IMR-90 (cell line): ENCODE results near the gene ADRA2B. TPM values are rescaled to one million over a fixed set of nuclear protein-coding genes. Genes with fewer than 3 reads are reported as not detected.

Experiments used
- ATAC-seq: fragments of 200-7000 bp; cut with Tn5 transposase; 2 replicates; pipeline ENCODE4 v1.9.1; 2020; ENCODE audit warnings: low read depth, mild to moderate bottlenecking, moderate library complexity
- BruUV-seq: library from RNA; stranded (reverse); fragments of 400-500 nt; replicated peaks from 2 replicates; lab custom pipeline; 2021; lab: Mats Ljungman, UMichigan
- CTCF ChIA-PET: fragments of 300-600 bp; formaldehyde crosslinking; extraction: SDS; loops from one replicate; lab custom pipeline; 2021; ENCODE audit warnings: antibody characterized with exemption; lab: Yijun Ruan, JAX
- POLR2A ChIA-PET: fragments of 300-600 bp; sonication (Branson Sonifier 250); formaldehyde crosslinking; loops from one replicate; lab custom pipeline; 2022; ENCODE audit warnings: antibody characterized with exemption; ENCODE audit not compliant: unreplicated experiment; lab: Charles Lee
- DNase-seq: peaks from one replicate; pipeline ENCODE4 v3.0.0; 2013
- H2AFZ ChIP-seq: replicated peaks from 2 replicates; pipeline ENCODE3; 2013; ENCODE audit warnings: low read length, mild to moderate bottlenecking; ENCODE audit not compliant: poor library complexity
- H2AK5ac ChIP-seq: 2 replicates; pipeline ENCODE4 v1.6.1; 2013; ENCODE audit warnings: low read depth, low read length, inconsistent platforms
- H2AK9ac ChIP-seq: replicated peaks from 2 replicates; pipeline ENCODE3; 2013; ENCODE audit warnings: mild to moderate bottlenecking, low read depth, low read length, moderate library complexity; ENCODE audit not compliant: poor library complexity
- H2BK120ac ChIP-seq: 2 replicates; pipeline ENCODE4 v1.6.1; 2013; ENCODE audit warnings: low read depth, low read length, inconsistent platforms
- H2BK15ac ChIP-seq: 3 replicates; pipeline ENCODE4 v1.6.1; 2013; ENCODE audit warnings: low read depth, low read length, inconsistent platforms
- H2BK20ac ChIP-seq: 2 replicates; pipeline ENCODE4 v1.6.1; 2013; ENCODE audit warnings: low read depth, mild to moderate bottlenecking, inconsistent platforms, low read length, moderate library complexity
- H2BK5ac ChIP-seq: 2 replicates; pipeline ENCODE4 v1.6.1; 2013; ENCODE audit warnings: mild to moderate bottlenecking, low read depth, low read length, inconsistent platforms; ENCODE audit not compliant: poor library complexity, severe bottlenecking
- H3K14ac ChIP-seq: replicated peaks from 2 replicates; pipeline ENCODE4 v1.6.1; 2013; ENCODE audit warnings: low read depth, low read length, inconsistent platforms
- H3K18ac ChIP-seq: 2 replicates; pipeline ENCODE4 v1.6.1; 2013; ENCODE audit warnings: low read depth, low read length, control low read depth
- H3K23ac ChIP-seq: 2 replicates; pipeline ENCODE4 v1.6.1; 2013; ENCODE audit warnings: low read depth, low read length, inconsistent platforms
- H3K27ac ChIP-seq: 2 replicates; pipeline ENCODE4 v1.5.1; 2013; ENCODE audit warnings: mild to moderate bottlenecking, control low read depth, low read length; ENCODE audit not compliant: insufficient read depth
- H3K27me3 ChIP-seq: 2 replicates; pipeline ENCODE4 v1.6.1; 2013; ENCODE audit warnings: low read length; ENCODE audit not compliant: control insufficient read depth, insufficient read depth
- H3K36me3 ChIP-seq: 2 replicates; pipeline ENCODE4 v1.6.1; 2013; ENCODE audit warnings: low read length, mixed read lengths; ENCODE audit not compliant: control insufficient read depth, insufficient read depth
- H3K4ac ChIP-seq: 2 replicates; pipeline ENCODE4 v1.6.1; 2013; ENCODE audit warnings: low read depth, low read length, inconsistent platforms
- H3K4me1 ChIP-seq: 2 replicates; pipeline ENCODE4 v1.6.1; 2013; ENCODE audit warnings: low read length, mixed read lengths; ENCODE audit not compliant: control insufficient read depth, insufficient read depth
- H3K4me2 ChIP-seq: 2 replicates; pipeline ENCODE4 v1.6.1; 2013; ENCODE audit warnings: low read depth, mild to moderate bottlenecking, control low read depth, low read length, moderate library complexity
- H3K4me3 ChIP-seq: 2 replicates; pipeline ENCODE4 v1.5.1; 2013; ENCODE audit warnings: low read depth, mild to moderate bottlenecking, control low read depth, low read length, moderate library complexity; ENCODE audit not compliant: insufficient read depth
- H3K56ac ChIP-seq: 2 replicates; pipeline ENCODE4 v1.6.1; 2013; ENCODE audit warnings: low read length, inconsistent platforms; ENCODE audit not compliant: insufficient read depth; ENCODE audit errors: extremely low read depth
- H3K79me1 ChIP-seq, 2 experiments: 2 replicates each; pipeline ENCODE4 v1.6.1; 2013; ENCODE audit warnings: low read length in 2 of 2, inconsistent platforms in 1 of 2, low read depth in 1 of 2
- H3K9ac ChIP-seq: 2 replicates; pipeline ENCODE4 v1.6.1; 2013; ENCODE audit warnings: low read depth, low read length, control low read depth
- H3K9me1 ChIP-seq: 2 replicates; pipeline ENCODE4 v1.6.1; 2013; ENCODE audit warnings: low read length, inconsistent platforms; ENCODE audit not compliant: insufficient read depth
- H3K9me3 ChIP-seq: 2 replicates; pipeline ENCODE4 v1.6.1; 2013; ENCODE audit warnings: low read length; ENCODE audit not compliant: control insufficient read depth, insufficient read depth
- H4K20me1 ChIP-seq: 2 replicates; pipeline ENCODE4 v1.6.1; 2013; ENCODE audit warnings: low read length, inconsistent platforms; ENCODE audit not compliant: insufficient read depth
- H4K5ac ChIP-seq: 2 replicates; pipeline ENCODE4 v1.6.1; 2013; ENCODE audit warnings: mild to moderate bottlenecking, low read depth, low read length, control low read depth
- H4K8ac ChIP-seq, 2 experiments: 2 replicates each; pipeline ENCODE4 v1.6.1; 2013; ENCODE audit warnings: low read depth in 2 of 2, low read length in 2 of 2, control low read depth in 1 of 2, inconsistent platforms in 1 of 2
- H4K91ac ChIP-seq: 2 replicates; pipeline ENCODE4 v1.6.1; 2013; ENCODE audit warnings: low read depth, low read length, inconsistent platforms; ENCODE audit not compliant: insufficient read depth
- ELK1 ChIP-seq: fragments of 150-350 bp; IDR thresholded peaks from 2 replicates; pipeline ENCODE4 v1.6.1; 2016; ENCODE audit warnings: low read depth, mild to moderate bottlenecking, low read length, moderate library complexity, borderline replicate concordance
- MAFK ChIP-seq: IDR thresholded peaks from 2 replicates; pipeline ENCODE4 v1.6.1; 2012; ENCODE audit warnings: low read depth, low read length, improper control_type of control experiment
- MAZ ChIP-seq: IDR thresholded peaks from 2 replicates; pipeline ENCODE4 v1.6.1; 2012; ENCODE audit warnings: low read depth, mild to moderate bottlenecking, low read length, improper control_type of control experiment, moderate library complexity, borderline replicate concordance
- MXI1 ChIP-seq: IDR thresholded peaks from 2 replicates; pipeline ENCODE4 v1.6.1; 2012; ENCODE audit warnings: low read depth, mild to moderate bottlenecking, low read length, moderate library complexity, borderline replicate concordance
- NFE2L2 ChIP-seq: fragments of 150-350 bp; IDR thresholded peaks from 2 replicates; pipeline ENCODE4 v1.6.1; 2016; ENCODE audit warnings: low read depth, mild to moderate bottlenecking, low read length
- POLR2A ChIP-seq: IDR thresholded peaks from 2 replicates; pipeline ENCODE4 v1.6.1; 2012; ENCODE audit warnings: mild to moderate bottlenecking, low read depth, low read length
- RFX5 ChIP-seq: IDR thresholded peaks from 2 replicates; pipeline ENCODE4 v1.8.0; 2012; ENCODE audit warnings: low read depth, mild to moderate bottlenecking, low read length, moderate library complexity
- USF2 ChIP-seq: fragments of 150-350 bp; IDR thresholded peaks from 2 replicates; pipeline ENCODE4 v1.6.1; 2017; ENCODE audit warnings: mild to moderate bottlenecking, antibody characterized with exemption, low read length, low read depth
- WGBS, 2 experiments: methylation state at CpG; one replicate each; pipeline versions ENCODE4 v1.1.5 to v1.1.7; 2013; ENCODE audit warnings: missing lambda C conversion rate in 2 of 2; ENCODE audit not compliant: insufficient read length in 1 of 2; ENCODE audit errors: extremely low coverage in 2 of 2; 5-methylcytosine and 5-hydroxymethylcytosine counted together
- dilution Hi-C: fragments of 300-500 bp; cut with HindIII; formaldehyde crosslinking; loops from one replicate; pipeline ENCODE4 v1.14.3; 2018; ENCODE audit warnings: low sequenced_read_pairs; ENCODE audit not compliant: unreplicated experiment
- in situ Hi-C: fragments of 300-500 bp; cut with MboI; formaldehyde crosslinking; loops from 3 replicates; pipeline ENCODE4 v1.14.3; 2019; ENCODE audit warnings: low sequenced_read_pairs, inconsistent platforms, mixed read lengths
- intact Hi-C: fragments of 100-400 bp; cut with micrococcal nuclease; formaldehyde crosslinking; loops from 2 replicates; pipeline ENCODE4 v1.10.0; 2022
- polyA plus RNA-seq, 3 experiments: library from polyadenylated mRNA; depleted of rRNA; stranded (reverse); fragments of >200 nt; gene quantifications; 2 replicates each; pipeline ENCODE4 v1.2.3, GENCODE V29; 2012; ENCODE audit warnings: low replicate concordance in 1 of 3
- total RNA-seq: library from RNA; depleted of rRNA; stranded (reverse); fragments of >200 nt; gene quantifications from 2 replicates; pipeline ENCODE4 v1.2.3, GENCODE V29; 2012

Gene ADRA2B
- total and polyA plus RNA-seq, 2 of the 4 experiments (the other 2 are of a cell fraction), result not detected

- H2BK20ac ChIP-seq, result no peak overlapping the region
- H3K27ac ChIP-seq, result no peak overlapping the region
- H3K14ac ChIP-seq, result no peak overlapping the region
- TF ChIP-seq ELK1 (no peak), MAFK (no peak), MAZ (no peak), MXI1 (no peak), NFE2L2 (no peak), RFX5 (no peak), USF2 (no peak), POLR2A (no peak)
- H4K91ac ChIP-seq, result no peak overlapping the region
- no peaks in the 10 kb centered on the region for H3K9me1 ChIP-seq
- ChIA-PET POLR2A (no interaction called here), CTCF (no interaction called here)
- H2AK5ac ChIP-seq, result no peak overlapping the region
- no TSS peak for BruUV-seq
- no peaks in the 10 kb centered on the region for H4K20me1 ChIP-seq
- H3K36me3 ChIP-seq, result no peaks in the 10 kb centered on the region
- H3K9me3 ChIP-seq, result no peaks in the 10 kb centered on the region
- H3K23ac ChIP-seq, result no peak overlapping the region
- H2BK120ac ChIP-seq, result no peak overlapping the region
- no peaks in the 10 kb centered on the region for H3K4me1 ChIP-seq
- H3K4me2 ChIP-seq, result no peak overlapping the region
- in situ Hi-C loops, result no loop called here
- no peak for ATAC-seq
- H3K27me3 ChIP-seq, result peaks cover 12% of the 10 kb centered on the region; the same call in 1 of the 2 replicates
- H2AFZ ChIP-seq, result no peak overlapping the region
- H2AK9ac ChIP-seq, result no peak overlapping the region
- no peak overlapping the region for H3K56ac ChIP-seq
- H3K9ac ChIP-seq, result no peak overlapping the region
- no peak for DNase-seq
- dilution Hi-C loops, result no loop called here
- H2BK15ac ChIP-seq, result no peak overlapping the region
- H3K79me1 ChIP-seq, result no peaks in the 10 kb centered on the region
- no peak overlapping the region for H4K8ac ChIP-seq
- WGBS, 2 experiments, result 77% methylated on average over 10 of the region's 16 CpGs; no CpG with 5 or more reads in 1 of the 2 experiments
- intact Hi-C loops, result no loop called here
- no peak overlapping the region for H3K4ac ChIP-seq
- H3K4me3 ChIP-seq, result no peak overlapping the region
- no peak overlapping the region for H4K5ac ChIP-seq
- H2BK5ac ChIP-seq, result no peak overlapping the region
- no peak overlapping the region for H3K18ac ChIP-seq
These were observed 38.4 kb upstream of the ADRA2B start for GRCh38 chr2:96154506-96155380.
